ENCODE data around the gene ADORA1. TPM values are rescaled to one million over a fixed set of nuclear protein-coding genes. Genes with fewer than 3 reads are reported as not detected.
A peak's percentile ranks its signal among the peaks of the same experiment; 100 is the strongest.

Gene ADORA1
- total and polyA plus RNA-seq, 2 of the 4 experiments (the other 2 are of a cell fraction), result 0.36 to 0.56 TPM

DNA sequence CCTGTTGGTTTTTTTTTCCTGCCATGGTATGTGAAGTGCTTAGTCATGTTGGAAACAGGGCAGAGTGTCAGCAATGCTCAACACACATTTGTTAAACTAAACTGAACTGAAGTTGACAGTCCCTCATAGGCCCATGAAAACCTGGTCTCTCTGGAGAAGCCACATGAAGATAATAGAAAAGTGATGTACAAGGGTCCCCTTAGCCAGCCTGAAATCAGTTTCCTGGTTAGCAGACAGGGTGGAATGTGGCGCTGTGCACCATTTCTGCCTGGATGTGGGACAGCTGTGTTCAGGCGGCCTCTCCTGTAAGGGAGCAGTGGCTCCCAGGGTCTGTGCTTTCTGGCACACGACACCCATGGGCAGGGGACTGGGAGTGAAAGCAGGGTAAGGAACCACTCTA, 68.8 kb downstream of the ADORA1 start:
- peaks cover 17% of the 10 kb centered on the region for H3K9me1 ChIP-seq (ENCODE audit: insufficient read depth, low read length)
- peak overlapping the region; percentile 70 to 79 for H4K8ac ChIP-seq (ENCODE audit: low read depth in 2 of 2, low read length in 2 of 2)
- dilution Hi-C loops (cut with HindIII; ENCODE audit: low sequenced_read_pairs, unreplicated experiment) (no loop called here), in situ Hi-C loops (cut with MboI; ENCODE audit: low sequenced_read_pairs) (no loop called here), intact Hi-C loops (cut with micrococcal nuclease) (no loop called here)
- peak overlapping the region; percentile 86 for H2BK120ac ChIP-seq (ENCODE audit: low read depth, low read length)
- peaks cover 40% of the 10 kb centered on the region for H3K4me1 ChIP-seq (ENCODE audit: control insufficient read depth, insufficient read depth, low read length)
- H3K27ac ChIP-seq (ENCODE audit: insufficient read depth, low read length), result peak overlapping the region; percentile 86
- peak overlapping the region; percentile 54 for H2BK20ac ChIP-seq (ENCODE audit: low read depth, low read length)
- H3K4me2 ChIP-seq (ENCODE audit: low read depth, low read length), result no peak overlapping the region
- H3K56ac ChIP-seq (ENCODE audit: extremely low read depth, insufficient read depth, low read length), result peak overlapping the region; percentile 2; the same call in 1 of the 2 replicates
- peak overlapping the region; percentile 56 for H3K14ac ChIP-seq (replicated peaks; ENCODE audit: low read depth, low read length)
- ATAC-seq (ENCODE audit: low read depth) (no peak), DNase-seq (peak; percentile 7)
- no TSS peak for BruUV-seq (replicated peaks)
- ChIA-PET POLR2A (ENCODE audit: unreplicated experiment) (no interaction called here), CTCF (interaction anchor here (1.0 kb wide), 1 partner anchor 20 kb away, joined by 4 read pairs; no protein-coding TSS in a partner anchor)
- H3K18ac ChIP-seq (ENCODE audit: low read depth, low read length), result peak overlapping the region; percentile 76
- H2BK15ac ChIP-seq (ENCODE audit: low read depth, low read length), result peak overlapping the region; percentile 91; the same call in 2 of the 3 replicates
- peak overlapping the region; percentile 93 for H2AK5ac ChIP-seq (ENCODE audit: low read depth, low read length)
- no peaks in the 10 kb centered on the region for H4K20me1 ChIP-seq (ENCODE audit: insufficient read depth, low read length)
- no peaks in the 10 kb centered on the region for H3K36me3 ChIP-seq (ENCODE audit: control insufficient read depth, insufficient read depth, low read length)
- peak overlapping the region; percentile 56; the same call in 1 of the 2 replicates for H3K23ac ChIP-seq (ENCODE audit: low read depth, low read length)
- 0 out of 2 replicates have a peak, but pooled peaks have one; percentile 43 for TF ChIP-seq NFE2L2 (IDR thresholded peaks at IDR 0.05; ENCODE audit: low read depth, low read length)
- no peak for TF ChIP-seq FOS (IDR thresholded peaks at IDR 0.05; ENCODE audit: low read depth, low read length)
- no peaks in the 10 kb centered on the region for H3K79me1 ChIP-seq (ENCODE audit: low read depth in 1 of 2, low read length in 2 of 2)
- H2AFZ ChIP-seq (replicated peaks; ENCODE audit: low read length, poor library complexity), result peak overlapping the region; percentile 4
- H2AK9ac ChIP-seq (replicated peaks; ENCODE audit: low read depth, low read length, poor library complexity), result no peak overlapping the region
- H3K4me3 ChIP-seq (ENCODE audit: insufficient read depth, low read depth, low read length), result no peak overlapping the region
- no peaks in the 10 kb centered on the region for H3K9me3 ChIP-seq (ENCODE audit: control insufficient read depth, insufficient read depth, low read length)
- H4K5ac ChIP-seq (ENCODE audit: low read depth, low read length), result peak overlapping the region; percentile 61
- H3K9ac ChIP-seq (ENCODE audit: low read depth, low read length), result no peak overlapping the region
- H2BK5ac ChIP-seq (ENCODE audit: low read depth, low read length, poor library complexity, severe bottlenecking), result peak overlapping the region; percentile 82
- H4K91ac ChIP-seq (ENCODE audit: insufficient read depth, low read depth, low read length), result peak overlapping the region; percentile 87
- WGBS, 2 experiments (ENCODE audit: extremely low coverage in 2 of 2, insufficient read length in 1 of 2), result 100% methylated on average over 1 of the region's 3 CpGs; no CpG with 5 or more reads in 1 of the 2 experiments
- H3K27me3 ChIP-seq (ENCODE audit: control insufficient read depth, insufficient read depth, low read length), result no peaks in the 10 kb centered on the region
- peak overlapping the region; percentile 70 for H3K4ac ChIP-seq (ENCODE audit: low read depth, low read length)

All from IMR-90 (cell line).